HG03521 (cell line): ENCODE results near the gene TRIM66.

ENCODE experiments used
- ATAC-seq: cut with Tn5 transposase; IDR thresholded peaks from one replicate; pipeline ENCODE4 v1.9.1; 2021; ENCODE audit warnings: mild to moderate bottlenecking, moderate library complexity; ENCODE audit not compliant: unreplicated experiment

TRIM66 gene

DNA sequence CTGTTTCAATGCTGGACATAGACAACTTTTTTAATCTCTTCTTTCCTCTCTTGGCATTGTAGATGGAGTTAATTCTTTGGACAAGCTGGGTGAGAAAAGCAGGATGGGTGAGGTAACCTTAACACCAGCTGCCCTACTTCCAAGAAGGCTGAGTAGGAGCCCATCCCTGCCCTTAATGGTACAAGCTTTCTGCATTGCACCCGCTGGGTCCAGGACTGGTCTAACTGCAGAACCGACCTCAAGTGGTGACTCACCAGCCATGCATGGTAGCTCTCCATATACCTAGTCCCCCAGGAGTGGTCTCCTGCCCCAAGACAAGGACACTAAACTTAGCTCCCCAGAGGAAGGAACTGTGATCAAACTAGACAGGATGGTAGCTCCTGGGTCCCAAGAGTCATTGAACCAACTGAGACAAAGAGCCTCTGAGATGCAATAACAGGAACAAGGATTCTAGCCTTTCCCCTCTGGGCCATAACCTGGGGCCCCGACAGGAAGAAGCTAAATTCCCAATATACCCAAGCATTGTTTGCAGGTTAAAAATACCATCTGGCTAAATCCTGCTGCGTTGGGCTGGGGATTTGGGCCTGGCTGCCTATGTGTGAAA lies 32.3 kb upstream of the TRIM66 start:
- no peak for ATAC-seq

DNA sequence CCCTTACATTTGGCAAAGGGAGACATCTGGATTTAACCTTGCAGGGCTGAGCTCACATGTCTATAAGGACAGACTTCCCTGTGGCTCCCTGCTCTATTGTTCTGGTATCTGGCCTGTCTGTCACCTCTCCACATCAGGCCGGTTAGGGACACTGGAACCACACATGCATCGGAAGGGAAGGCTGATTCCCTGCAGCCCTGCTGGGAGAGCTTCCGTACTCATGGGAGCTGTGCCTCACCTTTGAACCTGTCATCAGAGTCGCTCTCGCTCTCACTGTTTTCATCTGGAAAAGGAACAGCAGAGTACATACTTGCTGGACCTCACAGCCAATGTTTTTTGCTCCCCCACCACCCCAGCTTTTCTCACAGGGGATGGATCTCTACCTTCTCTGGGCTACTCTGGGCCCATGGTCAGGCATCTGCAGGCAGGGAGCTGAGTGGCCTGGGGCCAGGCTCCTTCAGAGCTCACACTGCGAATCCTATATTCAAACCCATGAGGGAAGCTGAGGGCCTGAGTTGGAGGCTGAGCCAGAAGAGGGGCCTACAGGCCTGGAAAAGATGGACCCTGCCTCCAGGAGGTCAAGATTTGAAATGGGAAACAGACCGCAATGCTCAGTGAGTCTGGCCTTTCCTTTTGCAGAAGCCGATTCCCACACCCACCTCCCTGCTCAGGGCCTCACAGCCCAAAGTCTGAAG lies 31.4 kb upstream of the TRIM66 start:
- ATAC-seq: no peak

DNA sequence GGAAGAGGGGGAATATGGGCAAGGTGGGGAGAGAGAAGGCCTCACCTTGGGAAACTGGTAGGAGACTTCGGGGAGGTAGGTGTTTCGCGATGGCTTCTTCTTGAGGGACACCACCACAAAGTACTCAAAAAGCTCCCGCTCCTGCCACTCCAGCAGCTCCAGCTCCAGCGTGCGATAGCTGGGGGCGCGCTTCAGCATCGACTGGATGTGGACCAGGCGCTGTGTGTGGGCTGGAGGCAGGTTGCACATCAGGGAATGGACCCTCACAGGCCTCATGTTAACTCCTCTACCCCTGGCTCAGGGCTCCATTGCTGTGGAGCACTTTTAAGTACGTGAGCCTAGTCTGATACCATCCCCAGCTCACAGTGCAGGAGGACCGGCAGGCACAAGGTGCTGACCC lies 30.0 kb upstream of the TRIM66 start:
- no peak for ATAC-seq

DNA sequence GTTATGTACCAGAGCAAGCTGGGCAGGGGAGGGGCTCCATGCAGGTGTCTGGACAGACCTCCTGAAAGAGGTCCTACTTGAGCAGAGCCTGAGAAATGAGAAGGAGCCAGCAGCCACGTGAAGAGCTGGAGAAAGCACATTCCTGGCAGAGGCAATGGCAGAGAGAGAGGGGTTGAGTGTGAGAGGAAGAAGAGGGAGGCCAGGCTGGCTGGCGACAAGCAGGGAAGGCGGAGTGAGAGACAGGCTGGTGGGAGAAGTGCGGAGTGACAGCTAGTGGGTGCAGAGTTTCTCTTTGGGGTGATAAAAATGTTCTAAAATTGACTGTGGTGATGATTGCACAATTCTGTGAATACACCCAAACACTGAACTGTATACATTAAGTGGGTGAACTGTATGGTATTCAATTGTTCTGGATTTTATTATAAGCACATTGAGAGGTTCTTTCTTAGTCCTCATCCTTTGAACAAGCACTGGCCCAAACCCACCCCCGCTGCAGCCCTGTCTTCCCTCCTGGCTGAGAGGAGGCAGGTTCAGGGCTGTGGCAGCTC lies 29.5 kb upstream of the TRIM66 start:
- no peak for ATAC-seq

DNA sequence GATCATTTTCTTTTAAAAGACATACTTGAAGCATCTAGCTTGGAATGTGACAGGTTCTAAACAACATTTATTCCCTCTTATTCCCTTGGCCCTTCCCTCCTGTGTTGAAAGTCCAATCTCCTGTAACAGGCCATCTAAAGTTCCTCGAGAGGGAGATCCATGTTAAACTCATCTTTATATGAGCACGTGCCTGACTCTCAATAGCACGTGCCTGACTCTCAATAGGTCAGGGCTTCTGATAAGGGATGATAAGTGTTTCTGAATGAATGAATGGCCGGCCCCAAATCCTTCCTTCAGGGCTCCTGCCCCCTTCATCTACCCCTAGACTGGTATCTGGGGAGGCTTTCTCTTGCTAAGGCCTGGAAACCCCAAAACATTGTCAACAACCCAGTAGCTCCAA lies 27.3 kb upstream of the TRIM66 start:
- no peak for ATAC-seq

DNA sequence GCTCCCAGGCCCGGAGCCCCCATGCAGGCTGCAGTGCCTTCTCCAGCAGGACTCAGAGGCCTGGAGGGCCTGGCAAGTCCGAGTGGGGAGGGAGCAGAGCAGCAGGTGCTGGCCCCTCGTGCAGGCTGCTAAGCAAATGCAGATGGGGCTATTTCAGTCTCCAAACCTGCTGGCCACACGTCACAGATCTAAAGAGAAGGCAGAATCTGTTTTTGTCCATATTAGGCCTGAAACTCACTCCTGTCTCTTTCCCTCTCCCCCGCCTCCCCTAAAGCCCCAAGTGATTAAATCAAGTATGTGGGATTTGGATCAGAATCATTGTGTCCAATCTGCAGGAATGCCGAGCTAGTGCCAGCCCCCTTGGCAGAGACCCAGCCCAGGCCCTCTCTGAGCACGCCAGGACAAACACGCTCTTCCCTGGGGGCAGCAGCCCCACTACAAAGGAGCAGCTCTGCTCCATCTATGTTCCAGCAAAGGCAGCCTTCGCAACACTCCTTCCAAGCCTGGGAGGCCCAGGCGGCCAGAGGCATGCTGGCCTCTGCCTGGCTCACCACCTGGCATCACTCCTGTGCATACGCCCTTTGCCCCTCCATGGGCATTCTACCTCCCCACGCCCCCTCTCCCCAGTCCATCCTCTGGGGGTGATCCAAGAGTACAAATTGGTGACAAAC lies 26.7 kb upstream of the TRIM66 start:
- ATAC-seq: no peak

DNA sequence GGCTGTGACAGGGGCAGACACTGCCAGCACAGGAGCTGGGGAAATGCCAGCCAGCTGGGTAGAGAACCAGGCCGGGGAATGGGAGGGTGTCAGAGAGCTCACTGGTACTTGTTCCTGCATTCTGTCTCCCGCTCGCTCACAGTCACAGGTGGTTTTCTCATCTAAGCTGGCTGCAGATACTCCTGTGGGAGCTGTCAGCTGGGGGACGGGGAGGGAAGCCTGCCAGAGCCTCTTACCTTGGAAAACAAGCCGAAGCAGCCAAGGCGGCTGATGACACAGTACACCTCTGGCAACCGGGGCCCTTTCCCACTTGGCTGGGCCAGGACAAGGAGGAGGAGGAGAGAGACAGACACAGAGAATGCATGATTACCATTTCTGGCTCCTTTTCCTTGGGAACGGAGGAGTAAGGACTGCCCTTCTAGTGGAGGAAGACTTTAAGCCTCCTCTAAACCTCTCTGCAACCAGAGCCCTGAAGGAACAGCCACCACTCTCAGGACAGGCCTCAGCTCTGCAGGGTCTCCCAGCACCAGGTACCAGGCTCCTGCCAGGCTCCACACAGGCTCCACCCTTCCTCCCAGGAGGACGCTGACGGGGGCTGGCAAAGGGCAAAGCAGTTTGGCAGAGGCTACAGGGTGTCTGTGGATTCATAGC lies 25.2 kb upstream of the TRIM66 start:
- ATAC-seq: no peak

DNA sequence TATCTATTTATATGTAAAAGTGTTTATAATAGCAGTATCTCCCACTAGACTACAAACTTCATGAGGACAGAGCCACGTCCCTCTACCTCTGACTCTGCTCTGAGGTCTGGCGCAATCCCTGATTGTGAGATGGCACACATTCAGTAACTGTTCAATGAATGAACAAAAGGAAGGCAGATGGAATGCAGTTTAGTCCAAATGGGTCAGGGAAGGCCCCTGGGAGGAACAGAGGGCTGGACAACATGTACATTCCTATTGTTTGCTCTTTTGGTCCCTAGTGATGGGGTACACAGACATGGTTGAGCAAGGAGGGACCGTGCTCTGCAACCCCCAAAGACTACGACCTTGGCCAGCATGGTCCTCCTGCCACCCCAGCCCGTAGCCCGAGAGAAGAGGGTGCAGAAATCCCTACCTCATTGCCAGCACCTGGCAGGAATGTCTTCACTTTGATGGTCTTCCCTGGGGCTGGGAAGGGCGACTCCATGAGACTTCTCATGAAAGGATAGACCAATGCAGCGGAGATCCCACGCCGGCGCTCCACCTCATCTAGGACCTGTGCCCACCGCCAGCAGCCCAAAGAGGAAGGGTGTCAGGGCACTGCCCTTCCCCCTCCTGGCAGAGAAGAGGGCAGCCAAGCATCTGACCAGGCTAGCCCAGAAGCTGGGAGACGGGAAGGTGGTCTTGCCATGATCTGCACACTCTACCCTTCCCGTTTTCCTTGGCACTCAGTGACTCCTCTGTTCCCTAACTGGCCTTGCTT lies 24.4 kb upstream of the TRIM66 start:
- no peak for ATAC-seq

DNA sequence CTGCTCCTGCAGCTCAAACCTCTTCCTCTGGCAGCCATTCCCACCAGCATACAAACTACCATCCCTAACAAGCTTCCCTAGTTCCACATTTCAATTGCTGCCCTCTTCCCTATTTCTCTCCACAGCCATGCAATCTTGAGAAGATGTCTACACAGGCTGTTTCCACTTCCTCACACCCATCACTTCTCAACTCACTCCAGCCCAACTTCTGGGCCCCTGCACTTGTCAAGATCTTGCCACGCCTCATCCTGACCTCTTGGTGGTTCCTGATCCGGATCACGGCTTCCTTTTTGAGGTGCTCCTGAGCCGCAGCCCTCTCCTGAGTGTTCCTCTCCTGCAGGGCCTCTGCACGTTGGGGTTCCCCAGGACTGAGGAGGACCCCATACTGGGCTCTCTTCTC lies 22.7 kb upstream of the TRIM66 start:
- ATAC-seq: no peak

DNA sequence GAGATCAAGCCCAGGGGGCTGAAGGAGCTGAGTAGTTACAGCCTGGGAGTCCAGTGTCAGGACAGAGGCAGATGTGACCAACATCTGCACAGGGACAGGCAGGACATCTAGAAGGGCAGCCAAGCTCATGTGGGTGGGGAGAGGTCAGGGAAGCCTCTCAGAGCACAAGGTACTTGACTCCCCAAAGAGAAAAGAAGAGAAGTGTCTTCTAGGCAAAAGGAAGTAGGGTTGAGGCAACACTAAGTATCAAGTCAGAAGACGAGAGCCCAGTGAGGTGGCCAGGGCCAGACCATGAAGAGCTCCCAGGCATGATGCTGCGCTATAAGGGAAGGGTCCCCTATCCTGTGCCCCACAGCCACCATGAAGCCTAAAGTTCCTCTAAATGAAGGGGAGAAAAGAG lies 21.7 kb upstream of the TRIM66 start:
- ATAC-seq: no peak

DNA sequence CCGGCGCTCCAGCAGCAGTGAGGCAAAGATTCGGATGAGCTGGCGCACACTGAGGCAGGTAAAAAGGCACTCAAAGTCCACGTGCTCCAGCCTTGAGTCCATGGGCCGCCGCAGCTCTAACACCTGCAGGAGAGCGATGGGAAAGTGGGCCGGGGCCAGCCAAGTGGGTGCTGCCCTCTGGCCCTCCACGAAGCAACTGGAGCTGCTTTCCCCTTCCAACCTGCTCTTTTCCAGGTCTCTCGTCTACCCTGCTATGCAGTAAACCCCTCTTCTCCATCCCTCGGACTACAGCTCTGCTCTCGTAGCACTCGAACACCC lies 20.1 kb upstream of the TRIM66 start:
- no peak for ATAC-seq

DNA sequence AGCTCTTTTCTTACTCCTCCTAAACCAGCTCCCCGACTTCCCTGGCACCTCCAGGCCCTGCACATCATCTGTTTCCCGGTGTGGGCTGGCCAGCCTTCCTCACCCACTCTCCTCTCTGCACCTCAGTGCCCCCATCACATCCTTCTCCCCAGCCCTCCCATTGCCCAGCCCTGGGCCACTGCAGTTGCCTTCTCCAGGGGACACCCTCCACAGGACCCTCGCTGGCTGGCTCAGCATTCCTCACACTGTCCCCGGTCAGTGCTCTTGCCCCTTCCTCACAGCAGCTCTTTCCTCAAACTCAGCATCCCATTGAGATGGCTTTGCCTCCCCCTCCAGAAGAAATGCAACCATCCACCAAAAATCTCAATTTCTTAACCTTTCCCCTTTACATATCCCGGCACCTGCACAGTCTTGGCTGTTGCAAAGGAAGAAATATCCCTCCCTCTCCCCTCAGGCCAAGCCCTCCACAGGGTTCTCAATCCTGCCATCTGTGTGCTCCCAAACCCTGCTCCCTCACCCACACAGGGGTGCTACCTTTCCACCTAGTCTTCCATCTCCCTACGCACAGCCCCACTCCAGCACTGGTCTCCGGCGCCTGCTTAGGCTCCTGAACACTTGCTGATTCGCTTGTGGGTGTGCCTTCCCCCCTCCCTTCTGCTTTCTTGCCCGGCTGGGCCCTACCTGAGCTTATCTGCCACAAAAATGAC lies 19.6 kb upstream of the TRIM66 start:
- no peak for ATAC-seq

DNA sequence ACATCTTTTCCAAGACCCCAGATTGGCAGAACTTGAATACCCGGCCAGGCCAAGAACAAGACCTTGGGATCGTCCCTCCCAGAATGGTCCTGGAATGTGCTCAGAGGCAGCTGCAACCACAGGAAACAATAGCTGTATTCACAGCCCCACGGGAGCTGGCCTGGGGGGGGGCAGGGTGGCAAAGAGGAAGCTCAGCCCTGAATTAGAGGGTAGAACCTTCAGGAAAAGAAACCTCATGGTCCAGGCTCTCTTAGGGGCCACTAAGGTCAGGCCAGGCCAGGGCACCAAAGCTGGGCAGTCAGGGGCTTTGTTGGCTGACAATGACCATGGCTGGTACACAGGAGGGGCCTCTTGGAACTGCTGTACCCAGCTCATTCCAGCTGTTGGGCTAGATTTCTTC lies 17.4 kb upstream of the TRIM66 start:
- ATAC-seq: no peak

DNA sequence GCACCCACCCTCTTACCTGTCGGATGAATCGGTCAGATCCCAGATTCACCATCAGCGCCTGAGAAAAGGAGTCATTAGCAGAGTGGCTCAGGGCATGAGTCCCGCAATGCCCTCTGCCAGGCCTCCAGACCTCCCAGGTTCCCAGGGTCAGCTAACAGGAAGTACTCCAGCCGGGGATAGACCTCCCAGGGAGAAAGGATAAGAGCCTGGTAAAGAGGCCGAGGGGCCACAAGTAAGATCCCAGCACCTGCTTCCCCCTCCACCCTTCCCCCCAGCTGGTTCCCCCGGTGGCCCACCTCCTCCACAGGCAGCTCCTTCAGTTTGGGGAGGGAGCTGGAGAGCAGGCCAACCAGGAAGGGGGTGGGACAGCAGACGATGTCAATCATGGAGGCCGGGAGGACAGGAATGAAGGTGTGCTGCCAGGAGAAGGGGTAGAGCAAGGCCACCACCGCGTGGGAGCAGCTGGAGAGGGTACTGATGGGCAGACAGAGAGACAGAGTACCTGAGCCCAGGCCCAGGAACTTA lies 16.5 kb upstream of the TRIM66 start:
- no peak for ATAC-seq

DNA sequence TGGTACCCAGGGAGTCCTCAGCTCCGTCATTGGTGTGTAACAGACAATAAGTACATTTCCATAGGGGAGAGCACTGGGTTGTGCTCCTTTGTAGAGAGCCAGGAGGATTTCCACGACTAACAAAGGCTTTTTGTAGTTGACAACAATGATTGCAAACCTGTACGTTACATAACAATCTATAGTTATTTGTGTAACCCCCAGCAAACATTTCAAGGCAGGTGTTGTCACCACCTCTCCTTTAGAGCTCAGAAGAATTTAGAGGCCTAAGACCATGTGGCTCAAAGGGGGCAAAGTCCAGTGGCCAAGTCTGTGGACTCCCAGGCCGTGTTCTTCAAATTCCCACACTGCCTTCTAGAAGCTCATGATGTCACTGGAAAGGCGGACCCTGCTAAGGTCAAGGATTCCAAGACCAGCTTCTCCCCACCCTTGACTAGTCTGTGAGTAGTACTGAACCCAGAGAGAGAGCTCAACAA lies 15.9 kb upstream of the TRIM66 start:
- ATAC-seq: no peak

DNA sequence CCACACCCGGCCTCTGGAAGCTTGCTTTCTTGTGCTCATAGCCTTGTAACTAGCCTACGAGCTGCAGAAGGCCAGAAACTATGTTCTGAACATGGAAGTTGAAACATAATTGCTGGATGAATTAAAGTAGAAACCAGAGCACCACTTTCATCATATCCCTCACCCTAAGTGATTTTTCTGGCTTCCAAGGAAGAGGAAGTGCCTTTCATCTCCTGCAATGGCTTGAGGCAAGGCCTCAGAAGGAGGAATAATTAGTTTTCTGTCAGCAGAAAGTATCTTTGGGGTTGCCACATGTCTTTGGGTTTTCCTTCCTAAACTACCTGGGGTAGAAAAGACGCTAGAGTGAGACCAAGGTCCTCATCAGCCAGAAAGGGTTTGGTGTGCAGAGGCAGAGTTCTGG lies 14.6 kb upstream of the TRIM66 start:
- no peak for ATAC-seq

DNA sequence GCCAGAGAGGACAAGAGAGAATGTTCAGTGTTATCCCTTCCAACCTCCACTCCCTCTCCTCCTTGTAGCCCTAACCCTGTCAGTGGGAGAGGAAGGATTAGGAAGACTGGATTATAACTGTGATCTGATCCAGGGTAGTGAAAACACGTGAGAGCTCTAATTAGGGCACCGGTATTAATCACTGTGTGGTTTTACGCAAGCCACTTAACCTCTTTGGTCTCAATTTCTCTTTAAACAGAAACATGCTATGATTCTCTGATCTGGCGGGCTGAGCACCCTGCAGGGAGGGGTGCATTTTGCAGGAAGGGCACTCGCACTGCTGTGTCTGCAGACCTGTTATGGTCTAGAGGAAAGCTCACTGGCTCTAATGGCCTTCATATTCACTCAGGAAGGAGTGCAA lies 11.7 kb upstream of the TRIM66 start:
- ATAC-seq: no peak

DNA sequence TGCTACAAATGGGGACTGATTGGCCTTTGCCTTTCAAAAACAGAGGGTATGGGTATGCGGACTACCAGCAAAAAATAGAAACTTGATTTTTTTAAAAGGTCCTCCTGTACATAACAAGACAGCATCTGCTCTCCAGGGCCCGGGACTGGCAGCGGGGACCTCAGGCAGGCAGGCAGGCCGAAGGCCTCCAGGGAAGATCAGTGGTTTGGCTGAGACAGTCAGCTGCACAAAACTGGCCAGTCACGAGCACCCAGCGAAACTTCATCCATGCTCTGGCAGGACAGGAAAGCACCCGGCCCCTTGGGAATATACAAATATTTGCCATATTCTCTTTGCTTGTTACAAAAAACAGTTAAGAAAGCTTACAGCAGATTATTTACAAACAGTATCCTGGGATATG lies 11.1 kb upstream of the TRIM66 start:
- no peak for ATAC-seq

DNA sequence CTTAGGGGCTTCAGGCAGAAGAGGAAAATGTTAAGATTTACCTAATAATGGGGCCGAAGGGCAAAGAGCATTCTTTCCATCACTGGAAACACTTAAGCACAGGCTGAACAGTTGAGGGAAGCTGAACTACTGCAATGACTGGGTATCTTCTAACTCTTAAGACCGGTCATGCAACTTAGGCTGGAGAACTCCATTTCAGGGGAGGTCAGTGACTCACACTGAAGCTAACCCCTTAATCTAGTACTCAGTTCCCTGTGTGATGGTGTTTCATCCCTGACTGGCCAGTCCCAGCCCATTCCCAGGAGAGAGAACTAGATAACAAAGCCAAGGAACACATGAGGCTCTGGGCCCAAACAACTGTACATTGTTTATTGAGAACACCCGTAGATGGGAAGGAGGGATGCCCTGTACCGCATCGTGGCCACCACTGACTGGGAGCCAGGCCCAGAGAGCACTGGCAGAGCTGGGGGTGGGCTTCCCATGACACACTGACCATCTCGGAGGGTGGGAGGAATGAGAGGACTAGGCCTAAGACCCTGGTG lies 10.6 kb upstream of the TRIM66 start:
- no peak for ATAC-seq

DNA sequence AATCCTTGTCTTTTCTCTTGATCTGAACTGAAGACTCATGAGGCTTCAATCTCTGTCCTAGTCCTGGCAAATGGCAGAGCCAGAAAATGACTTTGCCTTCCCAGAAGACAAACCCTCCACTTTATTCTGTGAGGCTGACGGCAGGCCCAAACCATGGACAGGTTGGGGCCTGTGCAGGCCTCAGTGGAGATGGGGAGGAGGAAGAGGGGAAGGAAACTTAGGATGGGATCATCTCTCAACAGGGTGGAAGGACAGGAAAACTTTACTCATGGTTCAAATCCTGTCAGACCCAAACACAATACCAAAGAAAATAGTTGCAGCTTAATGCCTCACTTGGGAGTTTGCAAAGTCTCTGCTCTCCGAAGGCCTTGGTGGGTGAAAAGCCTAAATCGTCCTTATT lies 10.0 kb upstream of the TRIM66 start:
- ATAC-seq: no peak
